Measurements from ENCODE around the gene ZSCAN20. TPM values are rescaled to one million over a fixed set of nuclear protein-coding genes. Genes with fewer than 3 reads are reported as not detected.
A peak's percentile ranks its signal among the peaks of the same experiment; 100 is the strongest.

ZSCAN20 gene
- total RNA-seq, 1 experiment from 2014 or later: 0.84 TPM

DNA sequence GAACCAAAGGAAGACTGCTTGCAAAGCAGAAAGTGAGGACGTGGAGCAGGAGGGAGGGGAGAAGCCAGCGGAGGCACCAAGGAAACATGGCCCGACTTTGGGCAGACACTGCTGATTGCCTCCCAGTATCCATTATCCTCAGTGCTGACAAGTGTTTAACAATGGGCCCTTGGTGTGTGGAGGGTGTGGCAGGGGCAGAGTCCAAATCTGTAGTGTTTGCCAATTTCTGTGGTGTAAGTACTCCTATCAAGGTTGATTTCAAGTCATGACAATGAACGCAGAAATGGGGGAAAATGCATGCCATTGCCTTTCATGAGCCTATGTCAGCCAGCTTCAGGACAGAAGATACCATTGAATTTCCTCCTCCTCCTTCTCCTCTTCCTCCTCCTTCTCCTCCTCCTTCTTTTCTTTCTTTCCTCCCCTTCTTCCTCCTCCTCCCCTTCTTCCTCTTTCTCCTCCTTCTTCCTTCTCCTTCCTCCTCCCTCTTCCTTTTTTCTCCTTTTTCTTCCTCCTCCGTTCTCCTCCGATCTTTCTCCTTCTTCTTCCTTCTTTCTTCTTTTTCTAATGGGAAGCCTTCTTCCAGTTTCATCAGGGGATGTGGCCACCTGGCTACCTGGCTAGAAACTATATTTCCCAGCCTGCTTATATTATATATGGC, 31.2 kb upstream of the ZSCAN20 start:
- TF ChIP-seq EZH2 (IDR thresholded peaks at IDR 0.05; ENCODE audit: low read length, unreplicated experiment) (no peak), EZH2phosphoT487 (IDR thresholded peaks at IDR 0.05; ENCODE audit: borderline replicate concordance, low read length) (no peak)
- TF ChIP-seq, protein P1, sequence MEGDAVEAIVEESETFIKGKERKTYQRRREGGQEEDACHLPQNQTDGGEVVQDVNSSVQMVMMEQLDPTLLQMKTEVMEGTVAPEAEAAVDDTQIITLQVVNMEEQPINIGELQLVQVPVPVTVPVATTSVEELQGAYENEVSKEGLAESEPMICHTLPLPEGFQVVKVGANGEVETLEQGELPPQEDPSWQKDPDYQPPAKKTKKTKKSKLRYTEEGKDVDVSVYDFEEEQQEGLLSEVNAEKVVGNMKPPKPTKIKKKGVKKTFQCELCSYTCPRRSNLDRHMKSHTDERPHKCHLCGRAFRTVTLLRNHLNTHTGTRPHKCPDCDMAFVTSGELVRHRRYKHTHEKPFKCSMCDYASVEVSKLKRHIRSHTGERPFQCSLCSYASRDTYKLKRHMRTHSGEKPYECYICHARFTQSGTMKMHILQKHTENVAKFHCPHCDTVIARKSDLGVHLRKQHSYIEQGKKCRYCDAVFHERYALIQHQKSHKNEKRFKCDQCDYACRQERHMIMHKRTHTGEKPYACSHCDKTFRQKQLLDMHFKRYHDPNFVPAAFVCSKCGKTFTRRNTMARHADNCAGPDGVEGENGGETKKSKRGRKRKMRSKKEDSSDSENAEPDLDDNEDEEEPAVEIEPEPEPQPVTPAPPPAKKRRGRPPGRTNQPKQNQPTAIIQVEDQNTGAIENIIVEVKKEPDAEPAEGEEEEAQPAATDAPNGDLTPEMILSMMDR (conservative IDR thresholded peaks at IDR 0.05; ENCODE audit: low read depth, low read length): no peak
- no TSS peak for BruUV-seq (replicated peaks)
- Histone ChIP-seq H3K4me2 (ENCODE audit: low read length) (no peak overlapping the region), H3F3A (ENCODE audit: low read length, unreplicated experiment) (peaks cover 4% of the 10 kb centered on the region), H3K4me1 (ENCODE audit: insufficient read depth, low read length) (peaks cover 39% of the 10 kb centered on the region), H3K79me2 (ENCODE audit: low read length) (no peaks in the 10 kb centered on the region), H2AFZ (ENCODE audit: low read length) (no peak overlapping the region), H3K9me3 (ENCODE audit: low read length) (no peaks in the 10 kb centered on the region), H3K4me3 (ENCODE audit: low read length) (no peak overlapping the region), H4K20me1 (ENCODE audit: low read length) (no peaks in the 10 kb centered on the region), H3K36me3 (ENCODE audit: low read depth, low read length) (no peaks in the 10 kb centered on the region), H3K9me2 (replicated peaks; ENCODE audit: low read length) (no peaks in the 10 kb centered on the region), H3K27me3 (ENCODE audit: low read length) (no peaks in the 10 kb centered on the region), H3K27ac (ENCODE audit: low read length) (no peak overlapping the region), H3K9ac (ENCODE audit: low read length) (no peak overlapping the region)
- ChIA-PET CTCF (no interaction called here), POLR2A (ENCODE audit: unreplicated experiment) (no interaction called here)
- no peak for ATAC-seq
- intact Hi-C loops (cut with micrococcal nuclease): no loop called here
- DNase-seq: no peak

DNA sequence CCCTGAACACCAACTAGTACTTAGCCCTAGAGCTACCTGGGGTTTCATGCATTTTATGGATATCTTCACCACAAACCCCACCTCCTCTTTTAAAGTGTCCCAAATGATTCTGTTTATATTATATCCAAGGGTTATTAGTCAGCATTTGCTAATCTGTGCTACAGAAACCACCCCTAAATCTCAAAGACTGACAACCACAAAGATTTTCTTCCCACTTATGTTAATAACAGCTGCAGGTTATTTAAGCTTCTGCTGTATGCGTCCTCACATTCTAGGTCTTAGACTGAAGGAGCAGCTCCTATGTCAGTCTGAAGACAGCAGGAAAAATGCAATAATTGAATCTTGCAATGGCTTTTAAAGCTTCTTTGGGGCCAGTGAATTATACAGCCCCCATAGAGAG, 30.3 kb upstream of the ZSCAN20 start:
- Histone ChIP-seq H3K79me2 (ENCODE audit: low read length) (no peaks in the 10 kb centered on the region), H3K27me3 (ENCODE audit: low read length) (no peaks in the 10 kb centered on the region), H3K9ac (ENCODE audit: low read length) (no peak overlapping the region), H3K4me2 (ENCODE audit: low read length) (peak overlapping the region; percentile 35), H4K20me1 (ENCODE audit: low read length) (no peaks in the 10 kb centered on the region), H3K9me3 (ENCODE audit: low read length) (no peaks in the 10 kb centered on the region), H3F3A (ENCODE audit: low read length, unreplicated experiment) (peaks cover 4% of the 10 kb centered on the region), H3K4me3 (ENCODE audit: low read length) (no peak overlapping the region), H3K36me3 (ENCODE audit: low read depth, low read length) (no peaks in the 10 kb centered on the region), H3K27ac (ENCODE audit: low read length) (no peak overlapping the region), H3K9me2 (replicated peaks; ENCODE audit: low read length) (no peaks in the 10 kb centered on the region), H3K4me1 (ENCODE audit: insufficient read depth, low read length) (peaks cover 44% of the 10 kb centered on the region), H2AFZ (ENCODE audit: low read length) (no peak overlapping the region)
- no peak for TF ChIP-seq EZH2 (IDR thresholded peaks at IDR 0.05; ENCODE audit: low read length, unreplicated experiment)
- TF ChIP-seq, protein P1 (conservative IDR thresholded peaks at IDR 0.05; ENCODE audit: low read depth, low read length): no peak
- TF ChIP-seq EZH2phosphoT487 (IDR thresholded peaks at IDR 0.05; ENCODE audit: borderline replicate concordance, low read length): no peak
- peak; percentile 45 for DNase-seq
- ChIA-PET POLR2A (ENCODE audit: unreplicated experiment) (no interaction called here), CTCF (no interaction called here)
- no TSS peak for BruUV-seq (replicated peaks)
- intact Hi-C loops (cut with micrococcal nuclease): no loop called here
- ATAC-seq: peak; percentile 41

DNA sequence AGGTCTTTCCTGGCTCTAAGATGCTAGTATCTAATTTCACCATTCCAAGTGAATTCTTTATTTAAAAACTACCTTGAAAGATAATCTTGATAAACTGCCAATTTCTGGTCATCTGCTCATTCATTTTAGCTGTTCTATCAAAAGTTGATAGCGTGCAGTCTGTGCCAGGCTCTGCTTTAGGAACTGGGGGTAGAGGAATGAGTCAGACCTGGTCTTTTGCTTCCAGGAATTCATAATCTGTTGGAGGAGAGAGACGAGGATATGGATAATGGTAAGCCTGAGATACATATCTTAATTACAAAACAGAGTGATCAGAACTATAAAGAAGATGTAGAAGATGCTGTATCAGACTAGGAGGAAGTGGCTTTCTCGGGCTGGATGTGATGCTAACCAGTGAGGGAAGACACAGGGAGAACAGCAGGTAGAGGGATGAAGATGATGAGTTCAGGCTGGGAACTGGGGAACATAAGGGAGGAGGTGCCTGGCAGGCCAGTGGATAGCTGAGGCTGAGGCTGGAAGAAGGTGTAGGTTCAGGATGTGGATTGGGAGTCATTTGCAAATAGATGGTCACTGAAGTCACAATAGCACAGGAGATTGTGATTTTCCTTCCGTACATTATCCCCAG, 29.3 kb upstream of the ZSCAN20 start:
- Histone ChIP-seq H3K4me2 (ENCODE audit: low read length) (peak overlapping the region; percentile 23; the same call in 1 of the 2 replicates), H3K27ac (ENCODE audit: low read length) (peak overlapping the region; percentile 6), H3K4me3 (ENCODE audit: low read length) (no peak overlapping the region)

More for the DNA sequence above, 29.3 kb upstream of the ZSCAN20 start:
- H3F3A ChIP-seq (ENCODE audit: low read length, unreplicated experiment): peaks cover 4% of the 10 kb centered on the region
- H4K20me1 ChIP-seq (ENCODE audit: low read length): no peaks in the 10 kb centered on the region
- H3K36me3 ChIP-seq (ENCODE audit: low read depth, low read length): no peaks in the 10 kb centered on the region
- H3K9me3 ChIP-seq (ENCODE audit: low read length): no peaks in the 10 kb centered on the region
- H3K9ac ChIP-seq (ENCODE audit: low read length): no peak overlapping the region
- CTCF ChIA-PET: interaction anchor here (0.6 kb wide), 1 partner anchor 13 kb away, joined by 4 read pairs; no protein-coding TSS in a partner anchor
- peaks cover 44% of the 10 kb centered on the region for H3K4me1 ChIP-seq (ENCODE audit: insufficient read depth, low read length)
- H3K79me2 ChIP-seq (ENCODE audit: low read length): no peaks in the 10 kb centered on the region
- BruUV-seq (replicated peaks): no TSS peak
- ATAC-seq (peak; percentile 72), DNase-seq (peak; percentile 59)
- H3K27me3 ChIP-seq (ENCODE audit: low read length): no peaks in the 10 kb centered on the region
- H2AFZ ChIP-seq (ENCODE audit: low read length): no peak overlapping the region
- POLR2A ChIA-PET (ENCODE audit: unreplicated experiment): no interaction called here
- TF ChIP-seq, protein P1 (conservative IDR thresholded peaks at IDR 0.05; ENCODE audit: low read depth, low read length): no peak
- TF ChIP-seq EZH2 (IDR thresholded peaks at IDR 0.05; ENCODE audit: low read length, unreplicated experiment) (no peak), EZH2phosphoT487 (IDR thresholded peaks at IDR 0.05; ENCODE audit: borderline replicate concordance, low read length) (no peak)
- no peaks in the 10 kb centered on the region for H3K9me2 ChIP-seq (replicated peaks; ENCODE audit: low read length)
- intact Hi-C loops (cut with micrococcal nuclease): no loop called here

All from PC-3 (cell line).